Skeletal muscle cell (primary cell): ENCODE measurements around the gene PDE9A.

Source experiments
- DNase-seq: peaks from one replicate; pipeline ENCODE4 v3.0.0-alpha.2; 2010; ENCODE audit warnings: low read depth
- H3K4me3 ChIP-seq: 2 replicates; pipeline ENCODE4 v1.5.1; 2011; ENCODE audit warnings: low read depth, mild to moderate bottlenecking, control low read depth, low read length, moderate library complexity

The PDE9A gene

DNA sequence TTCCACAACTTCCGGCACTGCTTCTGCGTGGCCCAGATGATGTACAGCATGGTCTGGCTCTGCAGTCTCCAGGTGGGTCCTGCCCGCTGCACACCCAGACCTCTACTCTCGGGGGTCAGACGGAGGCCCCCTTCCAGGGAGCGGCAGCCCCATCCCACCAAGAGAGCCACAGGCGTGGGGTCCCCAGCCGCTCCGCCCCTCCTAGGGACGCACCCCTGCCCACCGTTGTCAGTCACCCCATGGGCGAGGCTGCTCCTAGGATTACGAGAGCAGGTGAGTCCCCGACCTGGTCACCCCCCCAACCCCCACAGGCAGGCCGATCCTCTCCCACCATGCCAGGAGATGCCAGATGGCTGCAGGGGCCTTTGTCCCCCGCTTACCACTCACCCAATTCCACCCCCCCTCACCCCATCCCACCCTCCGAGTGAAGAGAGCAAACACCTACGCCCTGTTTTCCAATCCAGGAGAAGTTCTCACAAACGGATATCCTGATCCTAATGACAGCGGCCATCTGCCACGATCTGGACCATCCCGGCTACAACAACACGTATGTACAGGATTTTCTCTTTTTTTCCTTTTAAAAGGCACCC lies 107.0 kb downstream of the PDE9A start:
- DNase-seq = no peak
- no peak overlapping the region for H3K4me3 ChIP-seq

DNA sequence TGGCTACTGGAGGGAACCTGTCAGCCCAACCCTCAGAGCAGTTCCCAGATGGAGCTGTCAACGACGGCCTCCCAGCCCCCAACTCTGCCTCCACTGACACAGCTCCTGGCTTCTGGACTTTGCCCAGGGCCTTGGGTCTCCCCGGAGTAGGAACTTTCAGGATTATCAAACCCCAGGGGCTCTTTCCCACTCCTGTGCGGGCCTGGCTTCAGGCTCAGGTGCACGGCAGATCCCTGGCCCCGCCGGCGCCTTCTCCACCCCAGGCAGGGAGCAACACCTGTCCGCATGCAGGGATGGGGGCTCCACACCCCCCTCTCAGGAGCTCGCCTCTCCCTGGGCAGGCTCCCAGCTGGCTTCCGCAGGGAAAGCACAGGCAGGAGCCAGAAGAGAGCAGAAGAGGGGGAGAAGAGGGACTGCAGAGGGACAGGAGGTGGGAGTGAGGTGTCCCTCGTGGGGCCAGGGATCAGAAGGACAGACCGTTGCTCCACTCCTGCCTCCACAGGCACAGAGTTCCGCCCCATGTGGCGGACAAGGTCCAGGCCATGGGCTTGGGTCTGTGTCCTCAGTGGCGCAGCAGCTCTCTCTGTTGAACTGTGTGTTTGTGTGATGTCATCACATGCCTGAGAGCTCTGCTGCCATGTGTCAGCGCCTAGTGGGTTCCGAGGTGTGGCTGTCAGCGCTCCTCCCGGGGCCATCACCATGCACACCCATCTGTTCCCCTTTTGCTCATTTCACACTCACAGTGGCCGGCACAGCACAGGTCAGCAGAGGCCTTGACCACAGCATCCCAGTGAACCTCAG lies 107.7 kb downstream of the PDE9A start:
- no peak overlapping the region for H3K4me3 ChIP-seq
- no peak for DNase-seq

DNA sequence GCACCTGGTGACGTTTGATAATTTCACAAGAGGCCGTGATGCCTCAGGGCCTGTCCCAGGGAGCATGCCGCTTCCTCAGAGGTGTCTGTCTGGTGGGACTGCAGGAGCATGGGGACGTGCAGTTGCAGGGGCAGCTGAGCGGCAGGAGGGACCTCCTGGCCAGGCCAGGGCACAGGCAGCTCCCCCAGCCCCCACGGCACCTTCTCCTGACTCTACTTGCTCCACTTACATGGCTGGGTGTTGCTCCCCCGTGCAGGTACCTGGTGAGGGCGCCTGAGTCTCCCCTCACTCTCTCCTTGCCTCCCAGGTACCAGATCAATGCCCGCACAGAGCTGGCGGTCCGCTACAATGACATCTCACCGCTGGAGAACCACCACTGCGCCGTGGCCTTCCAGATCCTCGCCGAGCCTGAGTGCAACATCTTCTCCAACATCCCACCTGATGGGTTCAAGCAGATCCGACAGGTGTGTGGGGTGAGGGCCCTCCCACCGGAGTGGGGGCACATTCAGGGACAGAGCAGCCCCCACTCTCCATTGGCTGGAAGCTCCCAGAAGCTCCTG lies 108.4 kb downstream of the PDE9A start:
- DNase-seq = no peak
- no peak overlapping the region for H3K4me3 ChIP-seq

DNA sequence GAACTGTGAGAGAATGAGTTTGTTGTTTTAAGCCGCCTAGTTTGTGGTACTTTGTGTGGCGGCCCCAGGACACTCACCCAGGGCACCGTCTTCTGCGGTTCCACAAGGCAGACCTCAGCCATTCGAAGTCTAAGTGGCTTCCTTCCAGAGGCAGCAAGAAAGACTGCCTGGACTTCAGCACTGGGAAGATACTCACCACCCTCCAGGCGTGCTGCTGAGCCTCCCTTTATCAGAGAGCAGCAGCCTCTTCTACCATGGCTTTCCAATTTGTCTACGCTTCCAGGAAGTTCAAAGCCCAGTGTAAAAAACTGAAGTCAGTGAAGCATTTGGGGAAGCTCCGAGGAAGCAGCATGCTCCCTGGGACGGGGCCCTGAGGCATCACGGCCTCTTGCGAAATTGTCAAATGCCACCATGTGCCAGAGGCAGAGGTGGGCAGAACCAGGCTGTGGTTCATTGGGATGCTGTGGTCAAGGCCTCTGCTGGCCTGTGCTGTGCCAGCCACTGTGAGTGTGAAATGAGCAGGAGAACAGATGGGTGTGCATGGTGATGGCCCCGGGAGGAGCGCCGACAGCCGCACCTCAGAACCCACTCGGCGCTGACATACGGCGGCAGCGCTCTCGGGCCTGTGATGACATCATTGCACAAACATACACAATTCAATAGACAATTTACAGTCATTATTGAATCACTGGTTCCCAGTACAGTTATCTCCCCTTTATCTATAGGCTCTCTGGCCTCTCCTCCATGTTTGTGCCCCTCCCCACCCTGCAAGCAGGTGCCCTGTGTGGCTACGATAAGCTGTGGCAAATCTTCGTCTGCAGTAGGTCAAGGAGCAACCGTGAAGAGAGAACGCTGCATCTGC lies 110.4 kb downstream of the PDE9A start:
- no peak overlapping the region for H3K4me3 ChIP-seq
- no peak for DNase-seq

DNA sequence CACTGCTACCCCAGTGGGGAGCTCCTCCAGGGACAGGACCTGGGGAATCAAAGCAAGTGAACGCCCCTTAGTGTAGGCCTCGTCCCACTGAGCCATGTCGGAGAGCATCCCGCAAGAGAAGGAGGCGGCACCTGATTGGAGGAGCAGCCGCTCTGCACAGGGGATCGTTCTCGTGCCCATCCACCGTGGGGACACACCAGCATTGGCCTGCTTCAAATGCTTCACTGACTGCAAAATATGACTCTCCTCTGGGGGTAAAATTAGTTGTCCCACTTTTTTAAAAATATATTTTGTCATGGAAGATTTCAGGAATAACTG lies 111.0 kb downstream of the PDE9A start:
- no peak overlapping the region for H3K4me3 ChIP-seq
- no peak for DNase-seq

DNA sequence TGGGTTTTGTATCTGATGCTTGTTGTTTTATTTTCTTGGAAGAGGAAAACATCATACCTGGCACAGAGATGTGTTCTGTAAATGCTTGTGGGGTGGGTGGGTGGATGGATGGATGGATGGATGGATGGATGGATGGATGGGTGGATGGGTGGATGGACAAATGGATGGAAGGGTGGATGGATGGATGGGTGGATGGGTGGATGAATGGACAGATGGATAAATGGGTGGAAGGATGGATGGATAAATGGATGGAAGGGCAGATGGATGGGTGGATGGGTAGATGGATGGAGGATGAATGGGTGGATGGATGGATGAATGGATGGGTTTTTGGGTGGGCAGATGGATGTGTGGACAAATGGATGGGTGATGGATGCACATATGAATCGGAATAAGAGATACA lies 111.5 kb downstream of the PDE9A start:
- H3K4me3 ChIP-seq = no peak overlapping the region
- no peak for DNase-seq

DNA sequence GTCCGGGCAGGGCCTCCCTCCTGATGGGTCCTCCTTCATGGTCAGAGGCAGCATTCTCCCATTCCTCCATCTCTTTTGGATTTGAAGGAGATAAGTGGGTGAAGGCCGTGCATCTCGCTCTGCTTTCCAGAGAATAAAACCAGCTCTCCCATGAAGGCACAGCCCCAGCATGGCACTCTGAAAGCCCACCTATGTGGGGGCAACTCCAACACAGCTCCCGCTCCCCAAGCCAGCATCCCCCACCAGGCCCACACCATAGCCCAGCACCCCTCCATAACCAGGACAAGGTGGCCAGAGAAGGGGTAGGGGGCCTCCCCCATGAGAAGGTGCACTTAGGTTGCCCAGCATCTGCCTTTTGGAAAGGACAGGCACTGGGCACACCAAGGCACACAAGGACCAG lies 112.2 kb downstream of the PDE9A start:
- DNase-seq = no peak
- H3K4me3 ChIP-seq = no peak overlapping the region

DNA sequence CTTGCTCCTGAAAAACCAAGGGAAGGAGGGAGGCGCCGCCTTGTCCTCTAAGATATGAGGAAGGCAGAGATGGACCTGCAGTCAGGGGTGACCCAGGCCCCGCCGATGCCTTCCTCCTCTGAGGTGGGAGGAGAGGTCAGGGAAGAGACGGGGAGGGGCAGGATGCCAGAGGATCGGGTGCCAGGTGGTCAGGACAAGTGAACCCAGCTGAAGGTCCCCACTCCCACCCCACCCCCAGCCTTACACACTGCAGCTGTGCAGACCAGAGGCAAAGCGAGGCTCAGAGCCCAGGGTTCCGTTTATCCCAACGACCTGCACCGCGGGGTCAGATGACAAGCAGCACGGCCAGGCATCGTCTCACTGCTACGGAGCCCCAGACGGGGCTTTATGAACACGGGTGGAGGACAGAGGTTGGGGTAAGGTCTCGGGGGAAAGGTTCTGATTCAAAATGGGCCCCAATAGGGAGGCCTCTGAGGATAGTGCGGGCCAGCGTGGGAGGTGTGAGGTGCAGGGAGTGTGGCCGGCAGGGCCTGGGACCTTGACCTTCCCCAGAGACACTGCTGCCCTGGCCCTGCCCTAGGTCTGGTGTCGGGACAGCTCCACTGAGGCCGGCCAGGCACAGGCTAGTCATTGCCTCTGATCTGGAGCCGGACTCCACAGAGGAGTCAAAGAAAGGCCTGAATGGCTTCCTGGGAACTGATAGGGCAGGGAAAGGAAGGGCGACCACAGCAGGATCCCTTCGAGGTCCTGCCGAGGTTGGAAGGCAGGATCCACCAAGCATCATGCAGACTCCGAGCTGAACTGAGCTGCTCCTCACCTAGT lies 113.5 kb downstream of the PDE9A start:
- no peak overlapping the region for H3K4me3 ChIP-seq
- no peak for DNase-seq

DNA sequence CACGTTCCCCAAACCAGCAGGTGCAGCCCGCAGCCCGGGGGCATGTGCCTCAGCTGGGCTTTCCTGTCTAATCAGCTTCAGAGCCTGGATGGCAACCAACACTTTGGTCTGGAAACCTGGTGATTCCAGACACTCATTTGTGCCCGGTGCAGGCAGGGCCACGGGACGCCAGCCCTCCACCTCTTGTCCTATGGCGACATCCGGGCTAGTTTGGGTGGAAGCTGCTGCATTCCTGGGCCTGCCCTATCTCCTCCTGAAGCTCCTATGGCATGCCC lies 114.1 kb downstream of the PDE9A start:
- no peak for DNase-seq
- H3K4me3 ChIP-seq = no peak overlapping the region

DNA sequence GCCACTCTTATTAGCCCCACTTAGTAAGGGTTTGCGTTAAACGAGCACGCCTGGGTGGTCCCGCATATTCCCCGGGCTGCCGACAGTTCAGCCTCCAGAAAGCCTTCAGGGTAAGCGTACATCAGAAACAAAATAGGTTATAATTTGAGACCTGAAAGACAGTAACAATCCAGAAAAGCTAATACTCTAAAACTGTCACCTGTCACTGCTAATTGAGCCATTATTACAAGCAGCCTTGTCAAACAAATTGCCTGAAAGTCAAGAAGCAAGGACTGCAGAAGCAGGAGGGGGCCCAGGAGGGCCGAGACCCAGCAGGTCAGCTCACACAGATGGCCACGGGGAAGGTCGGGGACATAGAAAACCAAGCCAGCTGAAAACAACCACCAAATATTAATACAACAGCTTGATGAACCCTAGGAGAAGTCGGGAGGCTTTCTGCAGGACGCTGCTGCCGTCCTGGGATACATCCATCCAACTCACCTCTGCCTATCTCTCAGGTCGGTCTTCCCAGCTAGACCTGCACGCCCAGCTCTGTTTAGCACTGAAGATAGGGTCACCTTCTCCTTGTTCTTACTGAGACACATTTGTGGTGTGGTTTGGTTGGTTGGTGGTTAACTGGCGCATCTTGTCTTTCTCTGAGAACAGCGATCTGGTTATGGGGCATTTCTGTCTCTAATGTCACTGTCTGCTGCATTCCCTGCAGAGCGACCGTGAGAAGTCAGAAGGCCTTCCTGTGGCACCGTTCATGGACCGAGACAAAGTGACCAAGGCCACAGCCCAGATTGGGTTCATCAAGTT lies 115.1 kb downstream of the PDE9A start:
- no peak overlapping the region for H3K4me3 ChIP-seq
- no peak for DNase-seq

DNA sequence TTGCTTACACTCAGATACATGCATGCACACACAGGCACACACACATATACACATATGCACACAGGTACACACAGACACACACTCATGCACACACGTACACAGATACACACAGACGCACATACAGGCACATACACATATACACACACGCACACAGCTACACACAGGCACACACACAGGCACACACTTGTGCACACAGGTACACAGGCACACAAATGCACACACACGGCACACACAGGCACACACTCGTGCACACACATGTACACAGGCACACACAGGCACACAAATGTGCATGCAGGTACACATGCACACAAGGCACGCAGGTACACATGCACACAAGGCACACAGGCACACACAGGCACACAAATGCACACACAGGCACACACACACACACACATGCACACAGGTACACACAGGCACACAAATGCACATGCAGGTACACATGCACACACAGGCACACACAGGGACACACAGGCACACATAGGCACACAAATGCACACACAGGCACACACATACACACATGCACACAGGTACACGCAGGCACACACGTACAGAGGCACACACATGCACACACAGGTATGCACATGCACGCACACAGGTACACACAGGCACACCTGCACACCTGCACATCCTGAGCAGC lies 115.9 kb downstream of the PDE9A start:
- H3K4me3 ChIP-seq = no peak overlapping the region
- DNase-seq = no peak

DNA sequence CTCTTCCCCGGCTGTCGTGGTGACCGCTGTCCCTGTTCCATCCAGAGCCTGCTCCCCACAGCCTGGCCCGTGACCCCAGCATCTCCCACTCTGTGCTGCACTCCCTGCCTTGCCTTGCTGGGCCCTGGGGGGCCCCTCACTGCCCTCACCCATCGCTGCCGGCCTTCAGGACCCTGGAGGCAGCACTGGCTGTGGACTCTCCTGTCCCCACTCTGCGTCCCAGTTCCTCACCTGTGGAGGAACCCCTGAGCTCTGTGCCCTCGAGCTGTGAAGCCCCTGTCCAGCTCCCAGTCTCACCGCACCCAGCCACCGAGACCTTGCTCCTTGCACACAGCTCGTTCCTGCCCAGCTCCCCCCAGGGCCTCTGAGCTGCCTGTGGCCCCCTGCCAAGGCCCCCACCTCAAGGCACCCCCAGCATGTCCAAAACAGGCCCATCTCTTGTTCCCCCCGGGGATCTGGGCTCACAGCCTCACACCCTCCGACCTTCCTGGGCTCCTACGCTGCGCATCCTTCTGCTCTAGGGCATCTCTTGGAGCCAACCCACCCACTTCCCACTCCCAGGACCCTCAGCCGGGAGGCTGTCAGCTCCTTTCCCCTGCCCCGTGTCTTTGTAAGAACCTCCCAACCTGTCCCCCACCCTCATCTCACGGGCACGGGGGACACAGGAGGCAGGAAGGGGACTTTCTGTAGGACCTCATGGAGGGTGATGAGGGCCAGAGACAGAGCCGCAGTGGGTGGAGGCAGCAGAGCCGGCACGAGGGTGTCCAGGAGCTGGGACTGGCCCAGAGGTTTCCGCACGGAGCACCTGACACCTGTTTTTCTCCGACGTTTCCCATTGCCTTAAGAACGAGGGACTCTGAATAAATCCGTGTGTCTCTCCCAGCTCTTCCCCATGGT lies 116.6 kb downstream of the PDE9A start:
- H3K4me3 ChIP-seq = no peak overlapping the region
- no peak for DNase-seq

DNA sequence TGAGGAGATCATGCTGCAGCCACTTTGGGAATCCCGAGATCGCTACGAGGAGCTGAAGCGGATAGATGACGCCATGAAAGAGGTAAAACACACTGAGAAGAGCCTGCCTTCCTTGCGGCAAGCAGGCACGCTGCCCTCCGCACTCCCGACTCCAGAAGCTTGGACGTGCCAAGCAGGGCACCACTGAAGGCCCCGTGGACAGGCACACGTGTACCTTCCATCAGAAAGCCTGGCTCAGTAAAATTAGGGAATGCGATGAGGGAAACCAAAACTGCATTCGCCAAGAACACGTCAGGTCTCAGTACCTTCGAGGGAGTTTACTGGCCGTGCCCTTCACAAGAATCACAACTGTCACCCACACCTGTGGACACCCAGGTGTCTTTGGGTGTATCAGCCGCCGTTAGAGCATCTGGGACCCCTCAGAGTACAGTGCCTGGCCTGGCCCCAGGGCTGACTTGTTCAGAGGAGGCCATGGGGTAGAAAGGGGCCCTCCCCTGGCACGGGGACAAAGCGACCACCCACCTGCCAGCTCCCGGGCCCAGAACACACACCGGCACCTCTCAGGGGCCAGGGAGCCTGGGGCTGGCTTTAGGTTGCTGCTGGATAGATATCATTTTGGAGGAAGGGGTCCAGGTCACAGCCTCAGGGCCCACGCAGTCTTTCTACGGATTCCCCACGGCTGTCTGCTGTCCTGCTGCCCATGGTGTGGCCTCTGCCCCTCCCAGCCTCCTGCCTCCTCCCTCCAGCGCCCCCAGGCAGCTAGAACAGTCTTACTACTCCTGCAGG lies 117.5 kb downstream of the PDE9A start:
- DNase-seq = no peak
- H3K4me3 ChIP-seq = no peak overlapping the region

DNA sequence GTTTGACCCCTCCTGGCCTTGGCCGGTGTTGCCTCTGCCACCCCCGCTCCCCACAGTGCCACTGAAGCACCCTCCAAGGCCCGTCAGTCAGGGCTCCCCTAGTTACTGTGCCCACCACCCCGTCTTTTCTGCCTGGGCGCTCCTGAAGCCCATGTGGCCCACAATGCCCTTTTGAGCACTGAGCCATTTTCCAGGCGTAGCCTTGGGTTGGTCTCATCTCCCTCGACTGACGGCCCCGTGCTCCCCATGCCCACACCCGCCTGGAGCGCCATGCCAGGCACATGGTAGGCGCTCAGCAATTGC lies 118.0 kb downstream of the PDE9A start:
- DNase-seq = no peak

DNA sequence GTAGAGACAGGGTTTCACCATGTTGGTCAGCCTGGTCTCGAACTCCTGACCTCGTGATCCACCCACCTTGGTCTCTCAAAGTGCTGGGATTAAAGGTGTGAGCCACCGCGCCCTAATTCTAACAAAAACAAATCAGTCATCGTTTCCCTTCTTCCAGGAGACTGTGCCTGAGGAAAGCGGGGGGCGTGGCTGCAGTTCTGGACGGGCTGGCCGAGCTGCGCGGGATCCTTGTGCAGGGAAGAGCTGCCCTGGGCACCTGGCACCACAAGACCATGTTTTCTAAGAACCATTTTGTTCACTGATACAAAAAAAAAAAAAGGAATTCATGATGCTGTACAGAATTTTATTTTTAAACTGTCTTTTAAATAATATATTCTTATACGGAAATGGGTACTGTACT lies 121.7 kb downstream of the PDE9A start:
- no peak overlapping the region for H3K4me3 ChIP-seq
- no peak for DNase-seq

More for the DNA sequence above, 118.0 kb downstream of the PDE9A start:
- no peak overlapping the region for H3K4me3 ChIP-seq

DNA sequence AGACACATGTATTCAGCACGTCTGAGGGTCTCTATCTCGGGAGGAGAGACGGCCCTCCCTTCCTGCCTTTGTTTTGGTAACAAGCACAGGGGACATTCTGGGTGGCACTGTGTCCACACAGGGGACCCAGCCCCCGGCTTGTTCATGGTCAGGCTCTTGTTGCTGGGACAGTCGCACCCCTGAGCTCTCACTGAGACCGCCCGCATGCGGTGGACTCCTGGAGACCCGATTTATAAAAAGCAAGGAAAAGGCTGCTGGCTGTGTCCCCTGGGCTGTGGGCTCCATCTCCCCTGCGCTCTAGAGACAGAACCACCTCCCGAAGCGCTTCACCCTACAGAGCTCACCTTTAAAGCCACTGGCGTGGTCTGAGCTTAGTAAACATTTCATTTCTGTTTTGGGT lies 122.5 kb downstream of the PDE9A start:
- no peak for DNase-seq
- no peak overlapping the region for H3K4me3 ChIP-seq
